Heart left ventricle (tissue), 16 donors: ENCODE results near the gene STYX. TPM values are rescaled to one million over a fixed set of nuclear protein-coding genes. Genes with fewer than 3 reads are reported as not detected.

Source experiments
- ATAC-seq, 4 donors: fragments of 200-7000 bp; cut with Tn5 transposase; one replicate each; pipeline ENCODE4 v1.9.1; 2020 to 2022; ENCODE audit warnings: moderate library complexity in 4 of 4, mild to moderate bottlenecking in 3 of 4, moderate number of reproducible peaks in 1 of 4
- DNase-seq, 5 donors: peaks; one replicate each; pipeline ENCODE4 v3.0.0-alpha.2; 2020
- H3K27ac ChIP-seq, 12 donors: fragments of 200-600 bp; sonication (generic) in 4 of 12; one replicate each; pipeline versions ENCODE4 v1.5.0 to v1.8.0; 2016 to 2022; ENCODE audit warnings: mild to moderate bottlenecking in 2 of 12
- H3K27me3 ChIP-seq, 9 donors: fragments of 200-600 bp; sonication (generic) in 2 of 9; one replicate each; pipeline versions ENCODE4 v1.5.1 to v1.8.0; 2016 to 2022; ENCODE audit warnings: mild to moderate bottlenecking in 3 of 9
- H3K36me3 ChIP-seq, 9 donors: fragments of 200-600 bp; sonication (generic) in 2 of 9; one replicate each; pipeline versions ENCODE4 v1.5.0 to v1.8.0; 2018 to 2022; ENCODE audit warnings: mild to moderate bottlenecking in 2 of 9
- H3K4me1 ChIP-seq, 12 donors: fragments of 200-600 bp; sonication (generic) in 4 of 12; one replicate each; pipeline versions ENCODE4 v1.5.0 to v1.8.0; 2016 to 2022; ENCODE audit warnings: mild to moderate bottlenecking in 3 of 12
- H3K4me3 ChIP-seq, 12 donors: fragments of 200-600 bp; sonication (generic) in 4 of 12; one replicate each; pipeline versions ENCODE4 v1.5.0 to v1.8.0; 2017 to 2022; ENCODE audit warnings: mild to moderate bottlenecking in 9 of 12, moderate library complexity in 4 of 12
- H3K9me3 ChIP-seq, 12 donors: fragments of 200-600 bp; sonication (generic) in 4 of 12; one replicate each; pipeline versions ENCODE4 v1.5.0 to v1.8.0; 2016 to 2022; ENCODE audit warnings: mild to moderate bottlenecking in 1 of 12
- POLR2A ChIP-seq, 2 donors: fragments of 450-650 bp; IDR thresholded peaks; one replicate each; pipeline ENCODE4 v1.6.1; 2017; ENCODE audit warnings: antibody characterized with exemption in 2 of 2, mild to moderate bottlenecking in 2 of 2, moderate library complexity in 2 of 2
- WGBS, 4 donors: extraction: QIAGEN DNeasy Blood & Tissue Kit in 2 of 4; methylation state at CpG; one replicate each; pipeline versions ENCODE4 v1.1.5 to v1.1.7; 2013 to 2018; 5-methylcytosine and 5-hydroxymethylcytosine counted together
- intact Hi-C, 10 donors: fragments of 100-400 bp; cut with DNase I; formaldehyde crosslinking; loops; one replicate each; pipeline versions ENCODE4 v1.11.1 to v1.14.2; 2022
- polyA plus RNA-seq, 2 donors: library from polyadenylated mRNA; stranded (reverse); fragments of 200-250 nt; gene quantifications; one replicate each; pipeline ENCODE4 v1.2.3, GENCODE V29; 2013
- total RNA-seq, 9 donors: library from RNA; depleted of rRNA in 2 of 9; stranded (reverse); fragments of >200 nt in 2 of 9; fragmentation: NEBNext Ultra II Directional in 3 of 9; extraction: Animal tissue kit (Norgen Biotek cat#: 25700) in 3 of 9; gene quantifications; one replicate each; pipeline versions ENCODE4 v1.1.0 to v1.2.4, GENCODE V29; 2016 to 2023
- TF ChIP-seq, protein P1 (sequence below), 12 donors: fragments of 200-600 bp; sonication (generic) in 4 of 12; IDR thresholded peaks; one replicate each; pipeline versions ENCODE4 v1.5.0 to v1.8.0; 2018 to 2022; ENCODE audit warnings: antibody characterized with exemption in 12 of 12, mild to moderate bottlenecking in 5 of 12
- donor health status: ischemic (EF 13 %, LVEDD 7.1; RV severe dilation, severe dysfunction).
- donor health status: healthy with polysubstance abuse.
- donor health status: DM: no; HTN: yes; CAD: no.
- donor health status: DM: no; HTN: no; CAD: no.
- donor health status: ischemic (EF 25% LVEDD 6.9; RV normal size, moderate dysfunction).
- donor health status: ischemic (EF 25% LVEDD 5.7; RV mildly dilated, moderate dysfunction).
- donor health status: healthy.
- donor health status: DM: yes; HTN: yes; CAD: no.
- donor health status: ischemic (EF 35%, LVEDD 5.7; RV mildly dilated, moderate dysfunction).
- donor health status: nonischemic (EF 11% LVEDD 7.7; RV severe dilation, severe dysfunction).
- donor health status: DM: yes; HTN: yes; CAD: no.
- donor health status: PGD.
- donor health status: ischemic (EF 29% LVEDD 5.4; RV normal size, mild dysfunction).
- donor health status: nonischemic (EF 23%, LVEDD 6.1; RV moderate dilation, normal function).

STYX gene
- total and polyA plus RNA-seq, 11 donors = 3.5 to 16.5 (median 12.7) TPM

DNA sequence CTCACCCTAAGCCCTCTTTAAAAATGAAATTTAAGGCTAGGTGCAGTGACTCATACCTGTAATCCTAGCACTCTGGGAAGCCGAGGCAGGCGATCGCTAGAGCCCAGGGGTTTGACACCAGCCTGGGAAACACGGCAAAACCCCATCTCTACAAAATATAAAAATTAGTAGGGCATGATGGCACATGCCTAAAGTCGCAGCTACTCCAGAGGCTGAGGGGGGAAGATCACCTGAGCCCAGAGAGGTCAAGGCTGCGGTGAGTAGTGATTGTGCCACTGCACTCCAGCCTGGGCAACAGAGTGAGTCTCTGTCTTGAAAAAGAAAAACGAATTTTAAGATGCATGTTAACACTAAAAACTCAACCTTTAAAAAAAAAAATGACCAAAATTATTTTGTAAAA is 48.7 kb downstream of the STYX start:
- WGBS, 4 donors = 92 to 93% (median 92%) methylated on average over 7 of the region's 7 CpGs
- no peak overlapping the region for H3K4me3 ChIP-seq
- H3K27me3 ChIP-seq = no peaks in the 10 kb centered on the region
- intact Hi-C loops = no loop called here
- H3K36me3 ChIP-seq = peaks cover 0 to 89% (median 81%) of the 10 kb centered on the region in 9 donors
- peaks cover 0 to 5% (median 0%) of the 10 kb centered on the region in 12 donors for H3K4me1 ChIP-seq
- ATAC-seq (no peak), DNase-seq (no peak)
- TF ChIP-seq POLR2A (IDR thresholded peaks at IDR 0.05) = no peak
- TF ChIP-seq, protein P1, sequence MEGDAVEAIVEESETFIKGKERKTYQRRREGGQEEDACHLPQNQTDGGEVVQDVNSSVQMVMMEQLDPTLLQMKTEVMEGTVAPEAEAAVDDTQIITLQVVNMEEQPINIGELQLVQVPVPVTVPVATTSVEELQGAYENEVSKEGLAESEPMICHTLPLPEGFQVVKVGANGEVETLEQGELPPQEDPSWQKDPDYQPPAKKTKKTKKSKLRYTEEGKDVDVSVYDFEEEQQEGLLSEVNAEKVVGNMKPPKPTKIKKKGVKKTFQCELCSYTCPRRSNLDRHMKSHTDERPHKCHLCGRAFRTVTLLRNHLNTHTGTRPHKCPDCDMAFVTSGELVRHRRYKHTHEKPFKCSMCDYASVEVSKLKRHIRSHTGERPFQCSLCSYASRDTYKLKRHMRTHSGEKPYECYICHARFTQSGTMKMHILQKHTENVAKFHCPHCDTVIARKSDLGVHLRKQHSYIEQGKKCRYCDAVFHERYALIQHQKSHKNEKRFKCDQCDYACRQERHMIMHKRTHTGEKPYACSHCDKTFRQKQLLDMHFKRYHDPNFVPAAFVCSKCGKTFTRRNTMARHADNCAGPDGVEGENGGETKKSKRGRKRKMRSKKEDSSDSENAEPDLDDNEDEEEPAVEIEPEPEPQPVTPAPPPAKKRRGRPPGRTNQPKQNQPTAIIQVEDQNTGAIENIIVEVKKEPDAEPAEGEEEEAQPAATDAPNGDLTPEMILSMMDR (IDR thresholded peaks at IDR 0.05) = no peak
- H3K27ac ChIP-seq = no peak overlapping the region
- H3K9me3 ChIP-seq = no peaks in the 10 kb centered on the region

DNA sequence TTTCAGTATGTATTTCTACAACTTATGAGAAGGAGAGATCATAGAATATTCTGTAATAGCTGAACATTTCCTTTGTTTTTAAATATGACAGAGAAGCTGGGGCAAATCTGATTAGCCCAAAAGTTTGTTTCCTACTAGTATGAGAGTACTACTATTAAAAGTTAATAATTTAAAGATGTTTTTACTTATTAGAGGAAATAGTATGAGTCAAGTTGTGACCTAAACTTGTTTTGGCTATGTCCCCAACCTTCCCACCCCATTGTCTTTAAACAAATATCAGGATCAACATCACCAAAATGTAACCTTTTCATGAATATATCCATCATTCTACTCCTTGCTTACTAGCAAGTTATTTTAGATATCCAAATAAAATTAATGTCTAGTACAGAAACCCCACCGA is 50.9 kb downstream of the STYX start:
- DNase-seq (no peak), ATAC-seq (no peak)
- 79 to 98% (median 92%) methylated on average over 1 of the region's 1 CpG for WGBS, 4 donors
- no peaks in the 10 kb centered on the region for H3K27me3 ChIP-seq
- H3K4me3 ChIP-seq = no peak overlapping the region
- H3K36me3 ChIP-seq = peaks cover 0 to 70% (median 61%) of the 10 kb centered on the region in 9 donors
- intact Hi-C loops = no loop called here
- H3K27ac ChIP-seq = no peak overlapping the region
- no peaks in the 10 kb centered on the region for H3K9me3 ChIP-seq
- peaks cover 0 to 8% (median 0%) of the 10 kb centered on the region in 12 donors for H3K4me1 ChIP-seq
- no peak for TF ChIP-seq POLR2A (IDR thresholded peaks at IDR 0.05)
- TF ChIP-seq, protein P1 (IDR thresholded peaks at IDR 0.05) = no peak

- intact Hi-C loops = no loop called here
- no peak for ATAC-seq
- Histone ChIP-seq H3K27me3 (no peaks in the 10 kb centered on the region), H3K9me3 (no peaks in the 10 kb centered on the region), H3K4me1 (peaks cover 0 to 8% (median 0%) of the 10 kb centered on the region in 12 donors), H3K27ac (no peak overlapping the region), H3K4me3 (no peak overlapping the region), H3K36me3 (peaks cover 0 to 63% (median 54%) of the 10 kb centered on the region in 9 donors)
- TF ChIP-seq, protein P1 (IDR thresholded peaks at IDR 0.05) = no peak
- no peak for TF ChIP-seq POLR2A (IDR thresholded peaks at IDR 0.05)
- WGBS, 4 donors = 92 to 97% (median 96%) methylated on average over 1 of the region's 1 CpG
- DNase-seq = no peak
Observed at GRCh38 chr14:52781629-52782028, 51.7 kb downstream of the STYX start.

GRCh38 chr14:52783206-52783605 is 53.2 kb downstream of the STYX start:
- no peak for TF ChIP-seq POLR2A (IDR thresholded peaks at IDR 0.05)
- TF ChIP-seq, protein P1 (IDR thresholded peaks at IDR 0.05) = no peak
- DNase-seq = no peak
- intact Hi-C loops = no loop called here
- no peak for ATAC-seq
- H3K27me3 ChIP-seq = no peaks in the 10 kb centered on the region
- H3K36me3 ChIP-seq = peaks cover 0 to 48% (median 41%) of the 10 kb centered on the region in 9 donors
- no peak overlapping the region for H3K4me3 ChIP-seq
- H3K27ac ChIP-seq = no peak overlapping the region
- H3K9me3 ChIP-seq = no peaks in the 10 kb centered on the region
- peaks cover 0 to 8% (median 0%) of the 10 kb centered on the region in 12 donors for H3K4me1 ChIP-seq
- WGBS, 4 donors = 89 to 94% (median 93%) methylated on average over 1 of the region's 1 CpG
